Measurements from ENCODE around the gene CMTM2.
"Not testable (repeated sequence)": the region's sequence is repeated elsewhere in the genome, so short reads cannot be mapped to it uniquely, and the experiment has no call there.

CMTM2 gene

DNA sequence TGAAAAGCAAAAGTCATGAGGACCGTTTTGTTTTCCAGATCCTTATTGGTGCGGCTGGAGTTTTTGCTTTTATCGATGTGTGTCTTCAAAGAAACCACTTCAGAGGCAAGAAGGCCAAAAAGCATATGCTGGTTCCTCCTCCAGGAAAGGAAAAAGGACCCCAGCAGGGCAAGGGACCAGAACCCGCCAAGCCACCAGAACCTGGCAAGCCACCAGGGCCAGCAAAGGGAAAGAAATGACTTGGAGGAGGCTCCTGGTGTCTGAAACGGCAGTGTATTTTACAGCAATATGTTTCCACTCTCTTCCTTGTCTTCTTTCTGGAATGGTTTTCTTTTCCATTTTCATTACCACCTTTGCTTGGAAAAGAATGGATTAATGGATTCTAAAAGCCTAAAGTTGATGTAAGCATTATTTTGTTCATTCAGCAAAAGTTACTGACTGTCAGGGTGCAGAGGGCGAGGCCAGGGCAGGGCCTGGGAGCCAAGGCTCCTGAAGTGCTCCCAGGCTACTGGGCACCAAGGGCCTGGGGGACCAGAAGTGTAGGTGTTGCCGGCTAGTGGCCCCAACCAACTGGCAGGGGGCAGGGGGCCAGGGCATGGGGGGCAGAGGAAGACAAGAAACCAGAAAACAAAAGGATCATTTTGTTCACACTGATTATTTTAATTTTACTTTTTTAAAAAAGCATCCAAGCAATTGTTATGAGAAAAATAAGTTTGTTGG, 8.8 kb downstream of the CMTM2 start:
- no peak for DNase-seq (ENCODE audit: low read depth)

GRCh38 chr16:66588981-66589713, 9.9 kb downstream of the CMTM2 start:
- DNase-seq (ENCODE audit: low read depth) = peak; percentile 65

GRCh38 chr16:66590322-66590721, 11.1 kb downstream of the CMTM2 start:
- DNase-seq (ENCODE audit: low read depth) = no peak

DNA sequence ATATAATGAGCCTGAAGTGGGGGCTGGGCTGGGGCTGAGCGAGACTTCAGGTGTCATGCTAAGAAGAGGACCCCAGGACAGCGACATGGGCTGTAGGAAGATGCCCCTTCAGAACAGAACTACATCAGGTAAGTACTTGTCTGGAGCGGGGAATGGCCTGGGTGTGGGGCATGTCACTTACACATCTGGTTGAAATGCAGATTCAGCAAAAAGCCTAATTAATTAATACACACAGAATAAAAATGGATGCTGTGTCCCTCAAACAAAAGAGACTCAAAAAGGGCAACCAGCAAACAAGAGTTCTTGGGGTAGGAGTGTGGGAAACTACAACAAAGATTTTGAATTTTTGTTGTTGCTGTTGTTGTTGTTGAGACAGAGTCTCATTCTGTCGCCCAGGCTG, 11.8 kb downstream of the CMTM2 start:
- no peak for DNase-seq (ENCODE audit: low read depth)

GRCh38 chr16:66592241-66592640, 13.0 kb downstream of the CMTM2 start:
- no peak for DNase-seq (ENCODE audit: low read depth)

GRCh38 chr16:66592814-66593213, 13.6 kb downstream of the CMTM2 start:
- DNase-seq (ENCODE audit: low read depth) = no peak

- no peak for DNase-seq (ENCODE audit: low read depth)
Measured at GRCh38 chr16:66594739-66595138, 15.5 kb downstream of the CMTM2 start.

GRCh38 chr16:66596559-66596958, 17.3 kb downstream of the CMTM2 start:
- not testable (repeated sequence) for DNase-seq (ENCODE audit: low read depth)

DNA sequence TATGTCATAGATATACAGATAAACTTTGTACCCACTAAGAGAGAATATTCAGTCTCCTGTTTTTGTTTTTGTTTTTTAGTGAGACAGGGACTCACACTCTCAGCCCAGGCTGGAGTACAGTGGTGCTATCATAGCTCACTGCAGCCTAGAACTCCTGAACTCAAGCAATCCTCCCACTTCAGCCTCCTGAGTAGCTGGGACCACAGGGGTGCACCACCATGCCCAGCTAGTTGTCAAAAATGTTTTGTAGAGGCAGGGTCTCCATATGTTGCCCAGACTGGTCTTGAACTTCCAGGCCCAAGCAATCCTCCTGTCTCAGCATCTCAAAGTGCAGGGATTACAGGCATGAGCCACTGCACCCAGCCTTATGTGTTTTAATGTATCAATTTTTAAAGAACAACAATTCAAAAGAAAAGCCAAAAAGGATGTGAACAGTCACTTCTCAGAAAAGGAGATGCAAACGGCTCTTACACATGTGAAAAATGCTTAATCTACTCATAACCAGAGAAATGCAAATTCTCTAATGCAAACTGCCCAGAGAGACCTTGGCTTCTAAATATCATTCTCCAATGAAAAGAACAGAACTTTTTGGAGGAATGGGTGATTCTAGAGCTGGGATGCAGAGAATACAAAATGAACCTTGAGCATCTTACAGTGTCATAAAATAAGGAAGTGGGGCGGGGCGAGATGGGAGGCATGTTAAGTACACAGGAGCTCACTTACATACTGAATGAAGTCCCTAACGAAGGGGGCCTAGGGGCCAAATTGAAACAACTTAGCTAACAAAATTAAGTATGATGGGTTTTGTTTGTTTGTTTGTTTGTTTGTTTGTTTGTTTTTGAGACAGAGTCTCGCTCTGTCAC, 18.0 kb downstream of the CMTM2 start:
- DNase-seq (ENCODE audit: low read depth) = no peak

DNA sequence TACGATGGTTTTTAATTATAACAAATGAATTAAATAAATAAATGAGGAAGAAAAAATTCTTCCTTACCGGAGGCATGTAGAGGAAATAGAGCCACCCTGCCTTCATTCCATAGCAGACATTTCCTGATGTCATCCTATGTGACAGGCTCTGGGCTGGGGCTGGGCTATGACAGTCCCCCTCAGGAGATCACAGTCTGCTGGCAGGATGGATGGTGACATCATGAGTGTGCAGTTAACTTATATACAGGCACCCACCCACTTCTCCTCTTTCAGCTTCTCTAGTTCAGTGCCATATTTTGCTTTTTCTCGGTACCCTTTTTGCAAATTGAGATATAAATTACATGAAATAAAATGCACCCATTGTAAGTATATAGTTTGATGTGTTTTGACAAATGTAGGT, 18.8 kb downstream of the CMTM2 start:
- DNase-seq (ENCODE audit: low read depth) = no peak

DNA sequence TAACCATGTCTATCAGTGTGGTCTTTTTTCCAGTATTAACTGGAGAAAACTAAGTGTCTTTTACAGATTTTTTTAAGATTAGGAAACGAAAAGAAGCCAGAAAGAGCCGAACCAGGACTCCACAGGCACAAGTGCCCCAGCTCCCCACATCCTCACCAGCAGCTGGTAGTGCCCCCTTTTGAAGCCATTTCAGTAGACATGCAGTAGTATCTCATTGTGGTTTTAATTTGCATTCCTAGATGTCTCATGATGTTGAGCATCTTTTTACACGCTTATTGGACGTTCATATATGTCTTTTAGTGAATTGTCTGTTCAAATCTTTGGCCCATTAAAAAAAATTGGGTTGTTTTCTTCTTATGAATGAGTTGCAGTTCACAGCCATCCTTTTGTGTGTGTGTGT, 20.5 kb downstream of the CMTM2 start:
- no peak for DNase-seq (ENCODE audit: low read depth)

DNA sequence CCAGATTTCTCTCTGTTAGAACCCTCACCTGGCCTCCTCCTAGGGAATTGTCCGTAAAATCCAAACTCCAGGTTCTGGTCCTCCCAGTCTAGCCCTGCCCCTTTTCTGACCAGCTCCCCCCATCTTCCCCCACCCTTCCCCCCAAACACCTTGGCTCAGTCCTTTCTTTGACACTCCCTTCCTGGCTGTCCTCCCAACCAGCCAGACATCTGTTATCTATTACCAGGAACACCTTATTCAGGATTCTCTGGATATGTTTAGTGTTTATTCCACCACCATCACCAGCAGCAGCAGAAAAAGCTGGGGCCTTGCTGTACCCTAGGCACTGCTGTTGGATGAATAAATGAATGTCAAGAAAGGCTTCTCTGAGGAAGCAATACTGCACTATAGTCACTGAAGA, 21.2 kb downstream of the CMTM2 start:
- no peak for DNase-seq (ENCODE audit: low read depth)

DNA sequence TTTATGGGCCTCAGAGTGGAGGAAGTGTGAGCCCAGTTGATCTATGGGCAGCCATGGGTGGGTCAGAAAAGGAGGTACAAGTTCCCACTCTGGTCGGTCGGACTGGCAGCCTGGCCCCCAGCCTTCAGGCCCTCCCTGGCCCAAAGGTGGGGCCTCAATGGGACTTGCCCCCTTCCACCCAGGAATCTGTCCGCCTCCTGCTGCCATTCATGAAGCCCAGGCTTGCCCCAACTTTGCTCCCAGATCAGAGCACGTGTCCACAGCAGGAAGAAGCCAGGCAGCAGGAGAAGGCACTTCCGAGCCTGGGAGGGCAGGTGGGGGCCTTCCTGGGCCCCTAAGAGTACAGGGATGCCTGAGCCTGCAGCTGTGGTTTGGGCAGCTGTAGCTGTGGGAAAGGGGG, 22.2 kb downstream of the CMTM2 start:
- no peak for DNase-seq (ENCODE audit: low read depth)

DNA sequence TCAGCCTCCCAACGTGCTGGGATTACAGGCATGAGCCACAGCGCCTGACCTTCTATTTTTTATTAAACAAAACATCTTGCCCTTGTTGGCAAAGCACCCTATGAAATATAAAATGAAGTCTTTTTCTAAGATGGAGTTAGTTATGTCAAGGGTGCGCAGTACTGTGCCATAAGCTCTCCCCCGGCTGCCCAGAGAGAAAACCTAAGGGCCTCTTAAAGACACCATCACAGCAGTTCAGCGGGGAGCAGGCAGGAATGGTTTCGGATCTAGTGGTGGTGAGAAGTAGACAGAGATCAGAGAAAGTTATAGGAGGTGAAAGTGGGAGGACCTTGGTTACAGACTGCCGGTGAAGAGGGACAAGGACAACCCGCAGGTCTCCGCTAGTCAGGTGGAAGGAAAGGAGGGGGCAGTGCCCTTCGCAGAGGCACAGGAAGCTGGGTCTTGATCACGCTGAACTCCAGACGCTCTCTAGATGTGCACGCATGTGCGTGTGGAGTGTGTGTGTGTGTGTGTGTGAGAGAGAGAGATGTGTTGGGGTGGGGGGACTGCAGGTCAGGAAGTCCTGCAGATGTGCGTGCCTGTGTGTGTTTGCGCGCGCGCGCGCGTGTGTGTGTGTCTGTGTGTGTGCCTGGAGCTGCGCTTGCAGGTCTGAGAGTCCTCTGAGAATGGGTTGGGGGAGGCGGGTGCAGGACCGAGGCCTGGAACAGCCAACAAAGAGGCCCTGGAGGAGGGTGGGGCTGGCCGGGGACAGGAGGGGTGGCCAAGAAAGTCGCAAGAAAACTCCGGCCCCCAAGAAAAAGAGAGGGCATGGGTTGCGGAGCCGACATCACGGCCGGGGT, 24.5 kb downstream of the CMTM2 start:
- peak; percentile 72 for DNase-seq (ENCODE audit: low read depth)

GRCh38 chr16:66604376-66605176, 25.3 kb downstream of the CMTM2 start, which contains the start of gene CMTM3:
CMTM3 (plus strand) TSS chr16:66604704; CDS start chr16:66604806, 102 bp downstream.
- peak; percentile 67 for DNase-seq (ENCODE audit: low read depth)

DNA sequence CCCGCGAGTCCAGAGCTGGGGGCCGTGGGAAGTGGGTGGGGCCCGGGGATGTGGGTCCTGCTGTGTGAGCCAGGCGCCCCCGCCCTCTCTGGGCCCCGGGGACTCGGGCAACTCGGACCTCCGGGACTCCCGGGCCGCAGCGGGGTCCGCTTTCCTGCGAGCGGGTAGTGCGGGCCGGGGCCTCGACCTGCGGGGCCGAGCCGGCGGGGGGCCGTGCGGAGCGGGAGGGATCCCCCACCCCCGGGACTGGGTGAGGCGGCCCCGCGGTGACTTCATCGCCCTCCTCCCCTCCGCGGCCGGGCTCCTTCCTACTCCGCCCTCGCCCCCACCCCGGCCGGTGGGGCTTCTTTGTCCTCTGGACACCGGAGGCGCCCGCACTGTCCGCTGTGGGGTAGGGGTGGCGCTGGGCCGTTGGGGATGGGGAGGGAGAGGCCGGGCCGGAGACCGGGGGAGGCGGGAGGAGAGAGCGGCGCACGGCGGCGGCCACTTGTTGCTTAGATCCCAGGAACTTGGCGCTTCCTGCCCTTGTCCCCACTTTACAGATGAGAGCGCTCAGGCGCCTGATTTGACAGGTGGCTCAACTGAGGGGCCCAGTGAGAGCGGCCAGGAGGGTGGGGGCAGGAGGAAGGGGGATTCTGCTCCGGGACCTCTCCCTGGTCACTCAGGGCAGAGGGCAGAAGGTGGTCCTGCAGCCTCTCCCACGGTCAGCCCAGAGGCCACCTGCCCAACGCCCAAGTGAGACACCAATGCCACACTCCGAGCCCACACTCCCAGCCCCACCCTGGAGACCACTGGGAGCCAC, 26.1 kb downstream of the CMTM2 start:
- DNase-seq (ENCODE audit: low read depth) = peak; percentile 53

DNA sequence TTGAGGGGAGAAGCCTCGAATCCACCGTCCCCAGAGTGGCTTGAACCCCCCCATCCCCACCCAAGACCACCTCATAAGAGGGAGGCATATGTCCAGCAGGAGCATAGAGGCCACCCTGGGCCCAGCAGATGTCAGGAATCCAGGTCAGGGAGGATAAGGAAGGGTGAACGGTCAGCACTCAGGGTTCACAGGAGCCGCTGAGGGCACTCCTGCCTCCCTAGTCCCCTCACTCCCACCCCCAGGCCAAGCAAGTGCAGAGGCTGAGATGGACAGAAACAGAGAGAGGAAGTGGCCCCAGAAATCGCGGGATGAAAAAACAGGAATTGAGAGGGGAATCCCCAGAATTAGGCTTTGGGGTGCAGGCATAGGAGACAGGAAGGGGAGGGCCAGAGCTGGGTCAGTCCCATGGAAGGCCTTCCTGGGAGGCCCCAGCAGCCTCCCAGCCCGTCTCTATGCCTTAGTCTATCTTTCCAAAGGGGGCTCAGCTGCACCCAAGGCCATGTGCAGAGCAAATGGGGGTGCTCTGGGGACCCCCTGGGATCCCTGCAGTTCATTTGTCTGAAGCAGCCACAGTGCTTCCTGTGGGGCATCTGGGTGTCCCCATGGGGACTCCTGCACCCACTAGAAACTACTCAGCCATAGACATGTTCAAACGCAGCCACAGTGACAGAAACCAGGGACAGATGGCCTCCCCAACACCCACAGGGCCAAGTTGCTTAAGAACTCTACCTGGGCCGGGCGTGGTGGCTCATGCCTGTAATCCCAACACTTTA, 26.9 kb downstream of the CMTM2 start:
- DNase-seq (ENCODE audit: low read depth) = no peak

DNA sequence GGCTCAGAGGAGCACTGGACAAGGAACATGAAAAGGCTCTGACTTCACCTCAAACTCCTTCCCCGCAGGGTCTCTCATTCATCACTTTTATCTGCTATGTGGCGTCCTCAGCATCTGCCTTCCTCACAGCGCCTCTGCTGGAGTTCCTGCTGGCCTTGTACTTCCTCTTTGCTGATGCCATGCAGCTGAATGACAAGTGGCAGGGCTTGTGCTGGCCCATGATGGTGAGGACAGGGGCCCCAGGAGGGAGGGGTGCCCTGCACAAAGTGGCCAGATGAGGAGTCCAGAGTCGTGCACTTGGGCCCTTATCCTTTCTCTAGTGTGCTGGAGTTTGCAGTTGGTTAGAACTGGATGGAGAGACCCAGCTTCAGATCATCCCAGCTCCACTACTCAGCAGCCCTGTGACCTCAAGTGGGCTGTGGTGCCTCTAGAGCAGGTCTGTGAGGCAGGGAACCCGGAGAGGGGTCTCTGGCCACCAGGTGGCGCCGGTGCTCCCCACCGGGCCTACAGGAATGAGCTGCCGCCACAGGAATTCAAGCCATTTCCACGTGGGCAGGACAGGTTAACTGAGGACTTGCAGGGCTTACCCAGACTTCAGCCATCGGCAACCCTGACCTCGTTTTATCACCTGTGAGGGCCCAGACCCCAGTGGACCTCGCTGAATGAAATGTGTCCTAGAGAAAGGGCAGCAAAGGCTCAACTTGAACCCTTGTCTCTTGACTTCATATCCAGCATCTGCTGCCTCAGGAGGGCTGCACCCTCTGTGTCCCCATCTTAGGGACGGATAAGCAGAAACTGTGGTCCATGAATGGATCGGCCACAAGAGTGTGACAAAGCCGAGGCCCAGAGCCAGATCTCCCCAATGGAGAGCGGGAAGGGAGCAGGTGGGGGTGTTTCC, 29.2 kb downstream of the CMTM2 start:
- DNase-seq (ENCODE audit: low read depth) = peak; percentile 88
